H1 (cell line): ENCODE data around the gene NKAIN1. TPM values are rescaled to one million over a fixed set of nuclear protein-coding genes. Genes with fewer than 3 reads are reported as not detected.

Source experiments
- CTCF ChIA-PET: fragments of 300-600 bp; sonication (Branson Sonifier 250); formaldehyde crosslinking; loops from one replicate; lab custom pipeline; 2021; ENCODE audit not compliant: partially characterized antibody; lab: Charles Lee
- POLR2A ChIA-PET: fragments of 300-600 bp; sonication (Branson Sonifier 250); formaldehyde crosslinking; loops from one replicate; lab custom pipeline; 2021; ENCODE audit warnings: inconsistent platforms; ENCODE audit not compliant: partially characterized antibody; lab: Charles Lee
- DNase-seq, 2 experiments: peaks; one replicate each; pipeline versions ENCODE4 v3.0.0 to v3.0.0-alpha.2; 2010 to 2022; ENCODE audit warnings: low spot score in 2 of 2, low read depth in 1 of 2, mixed read lengths in 1 of 2
- FAIRE-seq: peaks from 2 replicates; lab custom pipeline; 2011; peaks lifted over from hg19 to GRCh38; lab: Jason Lieb, UNC
- H2AFZ ChIP-seq: 2 replicates; pipeline ENCODE4 v1.8.1; 2012; ENCODE audit warnings: low read length, inconsistent platforms
- H2AK5ac ChIP-seq: 2 replicates; pipeline ENCODE4 v1.6.1; 2013; ENCODE audit warnings: low read depth, low read length
- H2BK120ac ChIP-seq: replicated peaks from 2 replicates; pipeline ENCODE3; 2013; ENCODE audit warnings: low read depth, low read length, inconsistent platforms
- H2BK12ac ChIP-seq: 2 replicates; pipeline ENCODE4 v1.6.1; 2013; ENCODE audit warnings: low read depth, low read length
- H2BK15ac ChIP-seq: 2 replicates; pipeline ENCODE4 v1.6.1; 2013; ENCODE audit warnings: low read length
- H2BK20ac ChIP-seq: 2 replicates; pipeline ENCODE4 v1.6.1; 2013; ENCODE audit warnings: low read length
- H2BK5ac ChIP-seq: 2 replicates; pipeline ENCODE4 v1.6.1; 2013; ENCODE audit warnings: low read depth, low read length
- H3K14ac ChIP-seq: 2 replicates; pipeline ENCODE4 v1.6.1; 2013; ENCODE audit warnings: inconsistent platforms; ENCODE audit not compliant: insufficient read length
- H3K18ac ChIP-seq: 2 replicates; pipeline ENCODE4 v1.6.1; 2013; ENCODE audit warnings: low read length; ENCODE audit errors: extremely low read depth
- H3K23ac ChIP-seq: 2 replicates; pipeline ENCODE4 v1.6.1; 2013; ENCODE audit warnings: inconsistent platforms; ENCODE audit not compliant: insufficient read length
- H3K23me2 ChIP-seq: 2 replicates; pipeline ENCODE4 v1.6.1; 2013; ENCODE audit warnings: low read depth, low read length
- H3K27ac ChIP-seq: 2 replicates; pipeline ENCODE4 v1.6.1; 2011; ENCODE audit warnings: low read depth, low read length, inconsistent platforms
- H3K27me3 ChIP-seq, 4 experiments: replicated peaks in 1 of 4; 1 replicate in 1 of 4; 2 replicates in 3 of 4; pipeline versions ENCODE4 v1.6.1 to v1.8.1; 2011 to 2013; ENCODE audit warnings: low read length in 3 of 4, mild to moderate bottlenecking in 3 of 4, inconsistent platforms in 2 of 4, mixed read lengths in 2 of 4, moderate library complexity in 1 of 4; ENCODE audit not compliant: control insufficient read depth in 3 of 4, insufficient read depth in 3 of 4; ENCODE audit errors: extremely low read depth in 1 of 4
- H3K36me3 ChIP-seq, 4 experiments: 2 replicates each; pipeline versions ENCODE4 v1.6.1 to v1.8.1; 2011 to 2013; ENCODE audit warnings: mild to moderate bottlenecking in 4 of 4, low read length in 3 of 4, moderate library complexity in 2 of 4, control low read depth in 1 of 4, inconsistent platforms in 1 of 4; ENCODE audit not compliant: insufficient read depth in 4 of 4, control insufficient read depth in 2 of 4
- H3K4ac ChIP-seq: replicated peaks from 2 replicates; pipeline ENCODE3; 2013; ENCODE audit warnings: low read length, low read depth, mixed read lengths, inconsistent platforms; ENCODE audit not compliant: insufficient read length
- H3K4me1 ChIP-seq, 4 experiments: replicated peaks in 1 of 4; 1 replicate in 1 of 4; 2 replicates in 3 of 4; pipeline versions ENCODE4 v1.6.1 to v1.8.1; 2011 to 2013; ENCODE audit warnings: low read length in 3 of 4, inconsistent platforms in 2 of 4, mixed read lengths in 1 of 4; ENCODE audit not compliant: insufficient read depth in 4 of 4, control insufficient read depth in 3 of 4
- H3K4me2 ChIP-seq, 2 experiments: 2 replicates each; pipeline versions ENCODE4 v1.6.1 to v1.8.1; 2011 to 2013; ENCODE audit warnings: low read depth in 2 of 2, low read length in 2 of 2, control low read depth in 1 of 2, inconsistent platforms in 1 of 2, mild to moderate bottlenecking in 1 of 2; ENCODE audit not compliant: insufficient read depth in 1 of 2
- H3K4me3 ChIP-seq, 4 experiments: fragments of 200-600, 300-600 bp in 1 of 4; sonication (generic), shearing (Covaris generic), sonication (Bioruptor Twin) in 1 of 4; 2 replicates each; pipeline versions ENCODE4 v1.5.1 to v1.8.1; 2011 to 2016; ENCODE audit warnings: low read length in 4 of 4, low read depth in 3 of 4, control low read depth in 2 of 4, inconsistent platforms in 2 of 4, mild to moderate bottlenecking in 2 of 4, mixed read lengths in 1 of 4, moderate library complexity in 1 of 4; ENCODE audit not compliant: insufficient read depth in 2 of 4; ENCODE audit errors: extremely low read depth in 1 of 4
- H3K56ac ChIP-seq: replicated peaks from 2 replicates; pipeline ENCODE3; 2013; ENCODE audit warnings: low read depth, mild to moderate bottlenecking, mixed read lengths, low read length, inconsistent platforms; ENCODE audit not compliant: insufficient read length
- H3K79me1 ChIP-seq: 2 replicates; pipeline ENCODE4 v1.6.1; 2013; ENCODE audit warnings: low read depth, low read length, control low read depth
- H3K79me2 ChIP-seq, 2 experiments: 2 replicates each; pipeline versions ENCODE4 v1.6.1 to v1.8.1; 2012 to 2013; ENCODE audit warnings: low read length in 2 of 2, mild to moderate bottlenecking in 2 of 2, inconsistent platforms in 1 of 2; ENCODE audit not compliant: insufficient read depth in 2 of 2, control insufficient read depth in 1 of 2
- H3K9ac ChIP-seq, 4 experiments: replicated peaks in 1 of 4; 1 replicate in 1 of 4; 2 replicates in 3 of 4; pipeline versions ENCODE4 v1.6.1 to v1.8.1; 2011 to 2013; ENCODE audit warnings: low read depth in 3 of 4, low read length in 3 of 4, control low read depth in 2 of 4, mild to moderate bottlenecking in 2 of 4, moderate library complexity in 2 of 4, inconsistent platforms in 1 of 4; ENCODE audit errors: extremely low read depth in 1 of 4
- H3K9me3 ChIP-seq, 2 experiments: 2 replicates each; pipeline versions ENCODE4 v1.6.1 to v1.8.1; 2012 to 2013; ENCODE audit warnings: mild to moderate bottlenecking in 2 of 2, moderate library complexity in 2 of 2, control low read depth in 1 of 2, inconsistent platforms in 1 of 2, low read depth in 1 of 2, low read length in 1 of 2, mixed read lengths in 1 of 2; ENCODE audit not compliant: insufficient read depth in 2 of 2
- H4K20me1 ChIP-seq, 2 experiments: replicated peaks in 1 of 2; 2 replicates each; pipeline versions ENCODE3 to v1.8.1; 2011 to 2013; ENCODE audit warnings: inconsistent platforms in 2 of 2, low read length in 2 of 2, mild to moderate bottlenecking in 1 of 2; ENCODE audit not compliant: insufficient read depth in 2 of 2, control insufficient read depth in 1 of 2
- H4K5ac ChIP-seq: 2 replicates; pipeline ENCODE4 v1.6.1; 2013; ENCODE audit warnings: low read length, low read depth, mixed read lengths, inconsistent platforms; ENCODE audit not compliant: insufficient read length
- H4K8ac ChIP-seq: 2 replicates; pipeline ENCODE4 v1.8.0; 2013; ENCODE audit warnings: mild to moderate bottlenecking, moderate library complexity, low read length, inconsistent platforms; ENCODE audit not compliant: insufficient read depth; ENCODE audit errors: extremely low read depth
- H4K91ac ChIP-seq: replicated peaks from 2 replicates; pipeline ENCODE3; 2013; ENCODE audit warnings: low read length, mixed read lengths, inconsistent platforms; ENCODE audit not compliant: insufficient read length
- BRCA1 ChIP-seq: IDR thresholded peaks from 2 replicates; pipeline ENCODE4 v1.6.1; 2012; ENCODE audit warnings: low read depth, low read length, improper control_type of control experiment
- EZH2 ChIP-seq: fragments of 200-600 bp; sonication (generic); IDR thresholded peaks from 2 replicates; pipeline ENCODE4 v1.7.1; 2012; ENCODE audit warnings: low read depth, mild to moderate bottlenecking, moderate library complexity, low read length, inconsistent platforms; ENCODE audit not compliant: severe bottlenecking
- GABPA ChIP-seq: IDR thresholded peaks from 2 replicates; pipeline ENCODE4 v1.6.1; 2011; ENCODE audit warnings: mild to moderate bottlenecking, low read length, moderate library complexity, borderline replicate concordance; ENCODE audit not compliant: insufficient read depth
- HDAC2 ChIP-seq, 2 experiments: fragments of 300-600 bp in 1 of 2; sonication (generic) in 1 of 2; IDR thresholded peaks; 2 replicates each; pipeline ENCODE4 v1.6.1; 2011 to 2012; ENCODE audit warnings: low read depth in 2 of 2, low read length in 2 of 2, mild to moderate bottlenecking in 2 of 2, moderate library complexity in 2 of 2, borderline replicate concordance in 1 of 2, inconsistent platforms in 1 of 2
- KDM1A ChIP-seq: fragments of 200-600, 300-600 bp; sonication (generic); IDR thresholded peaks from 2 replicates; pipeline ENCODE4 v1.7.1; 2016; ENCODE audit warnings: mild to moderate bottlenecking, low read length, borderline replicate concordance
- SIRT6 ChIP-seq: IDR thresholded peaks from one replicate; pipeline ENCODE4 v1.7.1; 2012; ENCODE audit warnings: low read length, inconsistent platforms
- SP1 ChIP-seq: IDR thresholded peaks from 2 replicates; pipeline ENCODE4 v1.6.1; 2011; ENCODE audit warnings: low read depth, low read length
- USF2 ChIP-seq: IDR thresholded peaks from 2 replicates; pipeline ENCODE4 v1.6.1; 2011; ENCODE audit warnings: low read length, improper control_type of control experiment
- YY1 ChIP-seq: IDR thresholded peaks from 2 replicates; pipeline ENCODE4 v1.6.1; 2011; ENCODE audit warnings: low read depth, mild to moderate bottlenecking, low read length
- WGBS, 2 experiments: shearing (Covaris generic) in 1 of 2; methylation state at CpG; one replicate each; pipeline versions ENCODE4 v1.1.6 to v1.1.7; 2013 to 2015; ENCODE audit warnings: low lambda C conversion rate in 2 of 2, mixed read lengths in 2 of 2, inconsistent platforms in 1 of 2, low coverage in 1 of 2, missing lambda C conversion rate in 1 of 2; ENCODE audit not compliant: insufficient replicate concordance in 2 of 2, insufficient coverage in 1 of 2, insufficient read length in 1 of 2; ENCODE audit errors: extremely low coverage in 1 of 2, missing lambda C conversion rate in 1 of 2; 5-methylcytosine and 5-hydroxymethylcytosine counted together
- polyA plus RNA-seq, 7 experiments: library from polyadenylated mRNA; depleted of rRNA in 3 of 7; stranded (reverse) in 5 of 7; unstranded in 2 of 7; fragments of >200 nt in 5 of 7; fragments of 200-250 nt in 2 of 7; gene quantifications; 1 replicate in 5 of 7; 2 replicates in 1 of 7; 4 replicates in 1 of 7; pipeline versions ENCODE4 v1.2.1 to v1.2.3, GENCODE V29; 2011 to 2013; ENCODE audit warnings: missing spikeins in 2 of 7, mixed read lengths in 2 of 7
- total RNA-seq: library from RNA; stranded (reverse); fragmentation: NEBNext Ultra II Directional; extraction: Animal tissue kit (Norgen Biotek cat#: 25700); gene quantifications from 2 replicates; pipeline ENCODE4 v1.2.1, GENCODE V29; 2021
- TF ChIP-seq, protein P1 (sequence below): IDR thresholded peaks from 2 replicates; pipeline ENCODE4 v1.6.1; 2011; ENCODE audit warnings: low read depth, mild to moderate bottlenecking, low read length; ENCODE audit not compliant: insufficient read depth

The NKAIN1 gene
- total and polyA plus RNA-seq, 2 of the 8 experiments (the other 6 are each of a cell fraction or from before 2014, with no cell fraction given), result 59.3 to 66.9 TPM

DNA sequence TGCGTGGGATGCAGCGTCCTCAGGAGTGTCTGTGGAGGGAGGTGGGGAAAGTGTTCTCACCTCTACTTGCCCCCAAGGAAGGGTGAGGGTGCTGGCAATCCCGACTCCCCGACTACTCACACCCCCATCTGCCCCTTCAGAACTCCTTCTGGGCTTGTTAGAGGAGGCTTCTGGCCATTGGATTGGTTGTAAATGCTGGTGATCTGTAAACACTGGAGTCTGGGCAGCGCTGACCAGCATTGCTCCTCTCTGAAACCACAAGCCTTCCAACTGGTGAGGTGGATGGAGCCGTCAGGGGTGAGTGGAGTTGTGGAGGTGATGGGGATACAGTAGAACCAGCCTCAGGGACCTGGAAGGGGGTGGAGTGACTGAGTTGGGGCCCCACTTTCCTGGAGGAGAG, 59.3 kb downstream of the NKAIN1 start:
- CTCF ChIA-PET, result interaction anchor here (1.0 to 8.9 kb wide), 17 partner anchors 10 to 216 kb away, joined by 3 to 156 read pairs (median 7); partner anchors contain the start of gene FABP3
- Histone ChIP-seq H4K5ac (no peak overlapping the region), H2AK5ac (no peak overlapping the region), H2BK20ac (no peak overlapping the region), H3K4me2 (no peak overlapping the region), H3K9me3 (peaks cover 0 to 11% of the 10 kb centered on the region in 2 experiments; a peak in 1 of 4 replicates), H3K27me3 (no peaks in the 10 kb centered on the region), H4K20me1 (peaks cover 5 to 7% of the 10 kb centered on the region in 2 experiments), H3K56ac (no peak overlapping the region), H4K8ac (no peak overlapping the region), H3K4ac (no peak overlapping the region), H3K27ac (no peak overlapping the region), H4K91ac (no peak overlapping the region), H2AFZ (no peak overlapping the region), H3K4me1 (no peaks in the 10 kb centered on the region), H2BK120ac (no peak overlapping the region), H2BK15ac (no peak overlapping the region), H3K18ac (no peak overlapping the region), H3K4me3 (no peak overlapping the region), H2BK5ac (no peak overlapping the region), H3K14ac (no peak overlapping the region), H3K79me1 (no peaks in the 10 kb centered on the region), H3K23ac (no peak overlapping the region), H3K23me2 (no peaks in the 10 kb centered on the region), H3K9ac (no peak overlapping the region), H2BK12ac (no peak overlapping the region), H3K79me2 (no peaks in the 10 kb centered on the region), H3K36me3 (no peaks in the 10 kb centered on the region)
- WGBS, 2 experiments, result 92% methylated on average over 6 of the region's 6 CpGs; no CpG with 5 or more reads in 1 of the 2 experiments
- no peak for TF ChIP-seq BRCA1
- TF ChIP-seq SIRT6, result no peak
- TF ChIP-seq, protein P1, sequence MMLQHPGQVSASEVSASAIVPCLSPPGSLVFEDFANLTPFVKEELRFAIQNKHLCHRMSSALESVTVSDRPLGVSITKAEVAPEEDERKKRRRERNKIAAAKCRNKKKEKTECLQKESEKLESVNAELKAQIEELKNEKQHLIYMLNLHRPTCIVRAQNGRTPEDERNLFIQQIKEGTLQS, result no peak
- TF ChIP-seq USF2, result no peak
- no peak for TF ChIP-seq HDAC2 (IDR thresholded peaks at IDR 0.05; ENCODE audit: borderline replicate concordance in 1 of 2, low read depth in 2 of 2, low read length in 2 of 2)
- no peak for TF ChIP-seq EZH2
- TF ChIP-seq YY1, result no peak
- TF ChIP-seq KDM1A, result no peak
- no peak for TF ChIP-seq GABPA
- TF ChIP-seq SP1, result no peak
- FAIRE-seq (no peak), DNase-seq (no peak)
- POLR2A ChIA-PET, result interaction anchor here (1.3 to 2.0 kb wide), 2 partner anchors 22 to 26 kb away, joined by 6 to 7 read pairs; no protein-coding TSS in a partner anchor
